Effector memory CD4-positive, alpha-beta T cell (primary cell): ENCODE data around the gene PPP2R2B.

Source experiments
- DNase-seq, 3 donors: peaks; one replicate each; pipeline ENCODE4 v3.0.0-alpha.2; 2020
- H3K27ac ChIP-seq: 2 replicates; pipeline ENCODE4 v1.7.0; 2013; ENCODE audit warnings: mild to moderate bottlenecking, low read length, moderate library complexity; ENCODE audit not compliant: insufficient read depth, poor library complexity, severe bottlenecking
- H3K27me3 ChIP-seq: replicated peaks from 2 replicates; pipeline ENCODE4 v1.7.0; 2013; ENCODE audit warnings: mild to moderate bottlenecking, low read length; ENCODE audit not compliant: insufficient read depth, control insufficient read depth, poor library complexity, severe bottlenecking
- H3K36me3 ChIP-seq: 2 replicates; pipeline ENCODE4 v1.7.0; 2013; ENCODE audit warnings: mild to moderate bottlenecking, low read length, moderate library complexity; ENCODE audit not compliant: control insufficient read depth, insufficient read depth
- H3K4me1 ChIP-seq: 2 replicates; pipeline ENCODE4 v1.7.0; 2013; ENCODE audit warnings: low read length, mild to moderate bottlenecking; ENCODE audit not compliant: control insufficient read depth, insufficient read depth, poor library complexity, severe bottlenecking
- H3K4me3 ChIP-seq: 2 replicates; pipeline ENCODE4 v1.7.0; 2013; ENCODE audit warnings: low read length, low read depth, mild to moderate bottlenecking; ENCODE audit not compliant: insufficient read depth, poor library complexity, severe bottlenecking
- H3K9me3 ChIP-seq: 2 replicates; pipeline ENCODE4 v1.7.0; 2013; ENCODE audit warnings: mild to moderate bottlenecking, low read length, moderate library complexity; ENCODE audit not compliant: control insufficient read depth

PPP2R2B gene

DNA sequence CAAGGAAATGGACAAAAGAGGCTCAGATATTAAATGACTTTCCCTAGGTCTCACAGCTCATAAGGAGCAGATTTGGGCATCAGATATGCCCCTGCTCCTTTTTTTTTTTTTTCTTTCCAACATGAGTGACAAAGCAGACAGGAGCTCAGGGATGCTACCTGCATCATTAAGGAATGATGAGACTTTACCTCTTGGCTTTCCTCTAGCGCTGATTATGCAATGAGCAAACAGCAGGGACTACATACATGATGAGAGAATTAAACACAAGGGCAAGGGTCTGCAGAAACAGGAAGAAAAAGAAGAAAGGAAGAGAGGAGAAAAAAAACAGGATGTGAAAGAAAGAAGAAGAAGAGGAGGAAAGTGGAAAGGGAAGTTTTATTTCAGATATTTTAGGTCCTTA is 179.9 kb downstream of the PPP2R2B start:
- no peak for DNase-seq
- no peak overlapping the region for H3K27ac ChIP-seq
- no peak overlapping the region for H3K4me3 ChIP-seq
- H3K4me1 ChIP-seq, result no peaks in the 10 kb centered on the region
- no peaks in the 10 kb centered on the region for H3K27me3 ChIP-seq
- H3K36me3 ChIP-seq, result no peaks in the 10 kb centered on the region
- no peaks in the 10 kb centered on the region for H3K9me3 ChIP-seq

- Histone ChIP-seq H3K27ac (no peak overlapping the region), H3K27me3 (no peaks in the 10 kb centered on the region), H3K4me3 (no peak overlapping the region), H3K4me1 (no peaks in the 10 kb centered on the region), H3K9me3 (no peaks in the 10 kb centered on the region), H3K36me3 (no peaks in the 10 kb centered on the region)
- DNase-seq, result no peak
These were observed 181.3 kb downstream of the PPP2R2B start for GRCh38 chr5:146697211-146697610.

- H3K9me3 ChIP-seq, result no peaks in the 10 kb centered on the region
- H3K4me3 ChIP-seq, result no peak overlapping the region
- no peaks in the 10 kb centered on the region for H3K4me1 ChIP-seq
- H3K27ac ChIP-seq, result no peak overlapping the region
- no peaks in the 10 kb centered on the region for H3K36me3 ChIP-seq
- no peaks in the 10 kb centered on the region for H3K27me3 ChIP-seq
- no peak for DNase-seq
These were observed 182.9 kb downstream of the PPP2R2B start for GRCh38 chr5:146695646-146696045.

GRCh38 chr5:146690880-146691355 is 187.6 kb downstream of the PPP2R2B start:
- H3K4me1 ChIP-seq, result no peaks in the 10 kb centered on the region
- no peak overlapping the region for H3K27ac ChIP-seq
- no peaks in the 10 kb centered on the region for H3K36me3 ChIP-seq
- H3K4me3 ChIP-seq, result no peak overlapping the region
- no peaks in the 10 kb centered on the region for H3K27me3 ChIP-seq
- no peak for DNase-seq
- H3K9me3 ChIP-seq, result no peaks in the 10 kb centered on the region

DNA sequence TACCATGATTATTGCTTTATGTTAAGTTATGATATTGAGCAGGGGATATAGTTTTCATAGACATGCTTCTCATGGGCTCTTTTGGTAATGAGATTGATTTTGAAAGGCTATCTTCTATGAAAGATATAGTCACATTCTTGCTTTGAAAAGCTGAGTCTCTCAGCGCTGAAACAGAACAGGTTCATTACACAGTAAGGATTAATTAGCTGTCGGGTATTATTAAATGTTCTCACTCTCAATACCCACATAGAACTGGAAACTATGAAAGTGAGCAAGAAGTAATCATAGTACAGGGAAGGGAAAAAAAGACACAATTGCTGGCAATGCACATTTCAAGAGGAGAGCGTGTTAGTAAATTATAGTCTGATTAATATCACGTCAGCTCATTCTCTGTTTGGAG is 190.9 kb downstream of the PPP2R2B start:
- H3K4me3 ChIP-seq, result no peak overlapping the region
- H3K4me1 ChIP-seq, result no peaks in the 10 kb centered on the region
- no peaks in the 10 kb centered on the region for H3K9me3 ChIP-seq
- no peak for DNase-seq
- H3K27ac ChIP-seq, result no peak overlapping the region
- H3K36me3 ChIP-seq, result no peaks in the 10 kb centered on the region
- H3K27me3 ChIP-seq, result no peaks in the 10 kb centered on the region

- Histone ChIP-seq H3K27ac (no peak overlapping the region), H3K36me3 (no peaks in the 10 kb centered on the region), H3K4me1 (no peaks in the 10 kb centered on the region), H3K9me3 (no peaks in the 10 kb centered on the region), H3K27me3 (no peaks in the 10 kb centered on the region), H3K4me3 (no peak overlapping the region)
- no peak for DNase-seq
These were observed 194.7 kb downstream of the PPP2R2B start for GRCh38 chr5:146683861-146684260.

DNA sequence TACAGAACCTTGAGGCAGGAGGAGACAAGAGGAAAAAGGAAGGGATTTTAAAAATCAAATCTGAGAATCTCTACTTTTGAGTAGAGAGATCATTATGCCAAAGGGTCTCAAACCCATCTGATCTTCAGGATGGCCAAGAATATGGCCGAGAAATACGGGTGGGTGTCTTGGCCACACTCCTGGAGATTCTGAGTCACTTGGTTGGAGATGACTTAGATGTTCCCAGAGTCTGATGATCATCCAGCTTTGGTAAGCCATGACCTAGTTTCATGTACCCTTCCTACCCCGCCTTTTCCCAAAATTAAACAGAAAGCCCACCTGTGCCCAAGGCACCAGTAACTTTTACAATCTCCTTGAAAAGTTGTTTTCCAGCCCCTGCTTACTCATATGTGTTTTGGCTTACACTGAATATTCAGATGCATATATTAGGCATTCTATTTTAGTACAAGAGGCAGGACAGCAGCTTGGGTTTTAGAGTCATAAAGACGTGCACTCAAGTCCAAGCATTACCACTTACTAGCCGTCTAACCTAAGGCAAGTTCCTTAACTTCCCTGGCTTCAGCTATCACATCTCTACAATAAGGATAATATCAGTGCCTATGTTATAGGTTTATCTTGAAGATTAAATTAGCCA is 195.5 kb downstream of the PPP2R2B start:
- Histone ChIP-seq H3K27me3 (no peaks in the 10 kb centered on the region), H3K27ac (no peak overlapping the region), H3K4me3 (no peak overlapping the region), H3K9me3 (no peaks in the 10 kb centered on the region), H3K4me1 (no peaks in the 10 kb centered on the region), H3K36me3 (no peaks in the 10 kb centered on the region)
- DNase-seq, result no peak

DNA sequence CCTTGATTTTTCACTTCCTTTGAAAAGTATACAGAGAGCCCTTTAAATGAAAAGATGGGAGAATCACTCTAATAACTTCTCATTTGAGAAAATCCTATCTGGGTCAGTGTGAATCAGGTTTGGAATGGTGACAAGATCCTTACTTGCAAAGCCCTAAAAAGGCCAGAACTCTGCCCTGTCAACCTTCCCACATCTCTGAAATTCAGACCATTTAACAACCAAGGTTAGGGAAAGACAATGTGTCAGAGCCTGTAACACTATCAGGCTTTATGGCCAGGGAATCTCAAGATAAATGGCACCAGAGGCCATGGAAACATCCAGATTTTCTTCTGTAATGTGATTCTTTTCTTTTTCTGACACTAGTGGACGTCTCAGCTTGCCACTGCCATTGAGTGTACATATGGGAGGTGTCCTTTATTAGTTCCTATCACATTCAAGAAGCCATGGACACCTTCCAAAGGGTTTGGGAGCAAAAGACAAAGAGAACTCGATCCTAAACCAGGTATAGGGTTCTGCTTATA is 196.9 kb downstream of the PPP2R2B start:
- DNase-seq, result no peak
- Histone ChIP-seq H3K36me3 (no peaks in the 10 kb centered on the region), H3K9me3 (no peaks in the 10 kb centered on the region), H3K27me3 (no peaks in the 10 kb centered on the region), H3K4me1 (no peaks in the 10 kb centered on the region), H3K4me3 (no peak overlapping the region), H3K27ac (no peak overlapping the region)

GRCh38 chr5:146680846-146681584 is 197.5 kb downstream of the PPP2R2B start:
- no peak for DNase-seq
- Histone ChIP-seq H3K27ac (no peak overlapping the region), H3K9me3 (no peaks in the 10 kb centered on the region), H3K36me3 (no peaks in the 10 kb centered on the region), H3K4me3 (no peak overlapping the region), H3K4me1 (no peaks in the 10 kb centered on the region), H3K27me3 (no peaks in the 10 kb centered on the region)

GRCh38 chr5:146675636-146676035 is 202.9 kb downstream of the PPP2R2B start:
- no peak for DNase-seq
- H3K9me3 ChIP-seq, result no peaks in the 10 kb centered on the region
- H3K4me1 ChIP-seq, result no peaks in the 10 kb centered on the region
- H3K36me3 ChIP-seq, result no peaks in the 10 kb centered on the region
- H3K27me3 ChIP-seq, result no peaks in the 10 kb centered on the region
- no peak overlapping the region for H3K27ac ChIP-seq
- H3K4me3 ChIP-seq, result no peak overlapping the region
